Transverse colon (tissue), 4 donors: Measurements from ENCODE around the gene KRT71. TPM values are rescaled to one million over a fixed set of nuclear protein-coding genes. Genes with fewer than 3 reads are reported as not detected.

Experiments used
- DNase-seq: peaks from one replicate; pipeline ENCODE4 v3.0.0-alpha.2; 2019
- H3K27ac ChIP-seq, 4 donors: fragments of 200-600 bp; sonication (generic); 2 replicates each; pipeline ENCODE4 v1.5.1; 2016 to 2018; ENCODE audit warnings: inconsistent platforms in 4 of 4
- H3K27me3 ChIP-seq: fragments of 200-600 bp; sonication (generic); 2 replicates; pipeline ENCODE4 v1.5.1; 2017; ENCODE audit warnings: inconsistent platforms
- H3K36me3 ChIP-seq, 4 donors: fragments of 200-600 bp; sonication (generic); 2 replicates each; pipeline ENCODE4 v1.5.1; 2017 to 2019; ENCODE audit warnings: inconsistent platforms in 4 of 4
- H3K4me1 ChIP-seq, 4 donors: fragments of 200-600 bp; sonication (generic); 2 replicates each; pipeline ENCODE4 v1.5.1; 2017 to 2020; ENCODE audit warnings: inconsistent platforms in 4 of 4
- H3K4me3 ChIP-seq, 4 donors: fragments of 200-600 bp; sonication (generic); 1 replicate in 1 of 4; 2 replicates in 3 of 4; pipeline versions ENCODE4 v1.5.1 to v1.6.1; 2017 to 2019; ENCODE audit warnings: inconsistent platforms in 4 of 4
- H3K9me3 ChIP-seq, 2 donors: fragments of 200-600 bp; sonication (generic); 2 replicates each; pipeline ENCODE4 v1.5.1; 2017 to 2019; ENCODE audit warnings: inconsistent platforms in 2 of 2
- EP300 ChIP-seq: sonication (generic); formaldehyde crosslinking; IDR thresholded peaks from one replicate; pipeline ENCODE4 v1.6.1; 2017; ENCODE audit warnings: antibody characterized with exemption, low read depth
- POLR2A ChIP-seq: fragments of 450-650 bp; IDR thresholded peaks from one replicate; pipeline ENCODE4 v1.6.1; 2016; ENCODE audit warnings: antibody characterized with exemption, mild to moderate bottlenecking, moderate library complexity
- POLR2AphosphoS5 ChIP-seq, 3 donors: sonication (generic); formaldehyde crosslinking; IDR thresholded peaks; one replicate each; pipeline ENCODE4 v1.6.1; 2016; ENCODE audit warnings: antibody characterized with exemption in 3 of 3
- WGBS, 2 donors: methylation state at CpG; one replicate each; pipeline ENCODE4 v1.1.5; 2018; ENCODE audit warnings: low coverage in 1 of 2; 5-methylcytosine and 5-hydroxymethylcytosine counted together
- in situ Hi-C, 4 donors: fragments of 200-750 bp; cut with MboI; loops; one replicate each; pipeline versions ENCODE4 v1.15.0 to v1.15.1; 2017; ENCODE audit warnings: low sequenced_read_pairs in 3 of 4, low pct_ligation_motif_present in 1 of 4, low pct_unique_long_range_greater_than_20kb in 1 of 4
- intact Hi-C: fragments of 100-400 bp; cut with DNase I; formaldehyde crosslinking; loops from one replicate; pipeline ENCODE4 v1.15.1; 2023; ENCODE audit warnings: low total_unique reads
- total RNA-seq, 4 donors: library from RNA; depleted of rRNA; stranded (reverse); fragments of >200 nt; gene quantifications; one replicate each; pipeline ENCODE4 v1.1.0, GENCODE V29; 2016
- TF ChIP-seq, protein P1 (sequence below), 5 experiments: fragments of 200-600 bp in 3 of 5; fragments of 450-650 bp in 2 of 5; sonication (generic) in 3 of 5; IDR thresholded peaks; 1 replicate in 2 of 5; 2 replicates in 3 of 5; pipeline ENCODE4 v1.5.1; 2016 to 2017; ENCODE audit warnings: antibody characterized with exemption in 5 of 5, inconsistent platforms in 3 of 5, mild to moderate bottlenecking in 2 of 5, moderate library complexity in 1 of 5

KRT71 gene
- total RNA-seq, 4 donors from 2014 or later: not detected

DNA sequence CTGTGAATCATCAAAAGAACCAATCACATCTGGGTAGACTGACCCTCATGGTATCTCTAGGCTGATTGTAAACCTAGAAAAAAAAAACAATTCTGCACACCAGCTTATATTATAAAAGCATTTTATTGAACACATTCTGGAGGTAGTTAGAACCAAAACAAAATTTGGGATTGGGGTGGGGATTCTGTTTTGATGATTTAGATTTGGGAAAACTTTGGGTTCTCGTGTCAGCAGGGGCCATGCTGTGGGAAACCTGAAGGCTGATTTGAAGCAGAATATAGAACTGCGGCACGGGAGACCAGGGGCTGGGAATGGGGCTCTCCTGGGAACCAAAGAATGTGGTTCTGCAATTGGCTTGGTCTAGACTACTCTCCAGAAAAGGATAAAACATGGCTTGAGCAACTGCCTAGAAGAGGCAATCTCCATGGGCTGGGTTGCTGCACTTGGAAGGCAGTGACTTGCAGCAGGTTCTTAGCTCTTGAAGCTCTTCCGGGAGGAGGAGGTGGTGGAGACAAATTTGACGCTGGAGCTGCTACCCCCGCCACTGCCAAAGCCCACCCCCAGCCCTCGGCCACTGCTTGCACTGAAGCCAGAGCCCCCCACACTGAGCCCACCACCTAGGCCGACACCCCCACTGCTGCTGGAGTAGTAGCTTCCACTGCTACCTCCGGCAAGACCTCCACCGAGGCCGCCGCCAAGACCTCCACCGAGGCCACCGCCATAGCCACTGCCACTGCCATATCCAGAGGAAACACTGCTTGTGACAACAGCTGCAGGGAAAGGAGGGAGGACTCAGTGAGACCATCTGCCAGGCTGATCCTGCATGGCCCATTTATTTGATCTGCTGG, 38.2 kb downstream of the KRT71 start:
- in situ Hi-C loops (no loop called here), intact Hi-C loops (loop anchor here (10.0 kb wide), 1 partner anchor 140 kb away; no protein-coding TSS in a partner anchor)
- Histone ChIP-seq H3K4me1 (no peaks in the 10 kb centered on the region), H3K27ac (no peak overlapping the region), H3K9me3 (peaks cover 0 to 9% of the 10 kb centered on the region in 2 donors), H3K27me3 (peaks cover 8% of the 10 kb centered on the region), H3K36me3 (no peaks in the 10 kb centered on the region), H3K4me3 (no peak overlapping the region)
- WGBS, 2 donors: 87 to 95% methylated on average over 3 to 14 of the region's 14 CpGs
- DNase-seq: no peak
- TF ChIP-seq POLR2AphosphoS5 (IDR thresholded peaks at IDR 0.05) (no peak), POLR2A (no peak), EP300 (no peak)
- TF ChIP-seq, protein P1, sequence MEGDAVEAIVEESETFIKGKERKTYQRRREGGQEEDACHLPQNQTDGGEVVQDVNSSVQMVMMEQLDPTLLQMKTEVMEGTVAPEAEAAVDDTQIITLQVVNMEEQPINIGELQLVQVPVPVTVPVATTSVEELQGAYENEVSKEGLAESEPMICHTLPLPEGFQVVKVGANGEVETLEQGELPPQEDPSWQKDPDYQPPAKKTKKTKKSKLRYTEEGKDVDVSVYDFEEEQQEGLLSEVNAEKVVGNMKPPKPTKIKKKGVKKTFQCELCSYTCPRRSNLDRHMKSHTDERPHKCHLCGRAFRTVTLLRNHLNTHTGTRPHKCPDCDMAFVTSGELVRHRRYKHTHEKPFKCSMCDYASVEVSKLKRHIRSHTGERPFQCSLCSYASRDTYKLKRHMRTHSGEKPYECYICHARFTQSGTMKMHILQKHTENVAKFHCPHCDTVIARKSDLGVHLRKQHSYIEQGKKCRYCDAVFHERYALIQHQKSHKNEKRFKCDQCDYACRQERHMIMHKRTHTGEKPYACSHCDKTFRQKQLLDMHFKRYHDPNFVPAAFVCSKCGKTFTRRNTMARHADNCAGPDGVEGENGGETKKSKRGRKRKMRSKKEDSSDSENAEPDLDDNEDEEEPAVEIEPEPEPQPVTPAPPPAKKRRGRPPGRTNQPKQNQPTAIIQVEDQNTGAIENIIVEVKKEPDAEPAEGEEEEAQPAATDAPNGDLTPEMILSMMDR (IDR thresholded peaks at IDR 0.05): no peak

DNA sequence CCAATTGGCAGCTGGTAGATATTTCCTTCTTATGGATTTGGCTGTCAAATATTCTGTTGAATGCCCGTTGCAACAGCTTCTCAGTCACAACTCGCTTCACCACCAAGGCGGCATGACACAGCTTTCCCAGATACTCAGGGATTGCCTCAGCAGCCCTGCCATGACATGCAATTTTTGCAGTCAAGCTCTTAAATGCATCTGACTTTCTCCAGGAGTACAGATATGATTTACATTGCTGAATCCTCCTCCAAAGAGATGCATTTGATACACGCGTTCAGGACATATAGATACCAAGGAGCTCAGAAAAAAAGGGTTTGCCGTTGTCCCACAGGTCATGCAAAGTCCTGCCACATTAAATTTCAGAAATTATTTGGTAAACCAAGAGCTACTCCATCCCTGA, 39.2 kb downstream of the KRT71 start:
- Histone ChIP-seq H3K9me3 (peaks cover 0 to 9% of the 10 kb centered on the region in 2 donors), H3K27me3 (peaks cover 15% of the 10 kb centered on the region), H3K4me3 (no peak overlapping the region), H3K27ac (no peak overlapping the region), H3K4me1 (no peaks in the 10 kb centered on the region), H3K36me3 (no peaks in the 10 kb centered on the region)
- WGBS, 2 donors: 85 to 100% methylated on average over 3 to 6 of the region's 6 CpGs
- TF ChIP-seq EP300 (no peak), POLR2A (no peak), POLR2AphosphoS5 (IDR thresholded peaks at IDR 0.05) (no peak)
- TF ChIP-seq, protein P1 (IDR thresholded peaks at IDR 0.05): no peak
- no peak for DNase-seq
- in situ Hi-C loops (no loop called here), intact Hi-C loops (loop anchor here (10.0 kb wide), 1 partner anchor 139 kb away; no protein-coding TSS in a partner anchor)

DNA sequence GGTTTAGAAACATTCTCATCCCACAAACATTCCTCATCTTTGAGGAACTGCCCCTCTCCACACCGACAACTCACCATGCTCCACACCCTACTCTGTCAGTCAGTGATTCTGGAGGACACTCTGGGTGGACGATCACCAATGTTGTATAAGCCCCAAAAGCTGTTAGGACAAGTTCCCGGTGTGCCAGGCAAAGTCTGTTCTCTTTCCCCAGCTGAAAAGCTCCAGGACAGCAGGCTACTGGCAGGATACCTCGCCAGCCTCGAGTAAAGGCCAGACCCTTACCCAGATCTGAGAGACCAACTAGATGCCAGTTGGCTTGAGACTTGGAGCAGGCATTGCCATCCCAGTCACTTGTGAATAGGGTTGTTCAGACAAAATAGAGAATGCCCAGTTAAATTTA, 44.7 kb downstream of the KRT71 start:
- no peak for DNase-seq
- no peak overlapping the region for H3K27ac ChIP-seq
- H3K9me3 ChIP-seq: peaks cover 0 to 9% of the 10 kb centered on the region in 2 donors
- TF ChIP-seq, protein P1 (IDR thresholded peaks at IDR 0.05): no peak
- no peak for TF ChIP-seq POLR2A
- no peak for TF ChIP-seq POLR2AphosphoS5 (IDR thresholded peaks at IDR 0.05)
- no peak for TF ChIP-seq EP300
- H3K27me3 ChIP-seq: peaks cover 25% of the 10 kb centered on the region
- peaks cover 0 to 3% (median 0%) of the 10 kb centered on the region in 4 donors for H3K4me1 ChIP-seq
- no peak overlapping the region for H3K4me3 ChIP-seq
- intact Hi-C loops (no loop called here), in situ Hi-C loops (loop anchor here in 1 of 4 donors (10.0 kb wide), 1 partner anchor 113 kb away; no protein-coding TSS in a partner anchor)
- 52 to 74% methylated on average over 2 to 5 of the region's 5 CpGs for WGBS, 2 donors
- no peaks in the 10 kb centered on the region for H3K36me3 ChIP-seq

DNA sequence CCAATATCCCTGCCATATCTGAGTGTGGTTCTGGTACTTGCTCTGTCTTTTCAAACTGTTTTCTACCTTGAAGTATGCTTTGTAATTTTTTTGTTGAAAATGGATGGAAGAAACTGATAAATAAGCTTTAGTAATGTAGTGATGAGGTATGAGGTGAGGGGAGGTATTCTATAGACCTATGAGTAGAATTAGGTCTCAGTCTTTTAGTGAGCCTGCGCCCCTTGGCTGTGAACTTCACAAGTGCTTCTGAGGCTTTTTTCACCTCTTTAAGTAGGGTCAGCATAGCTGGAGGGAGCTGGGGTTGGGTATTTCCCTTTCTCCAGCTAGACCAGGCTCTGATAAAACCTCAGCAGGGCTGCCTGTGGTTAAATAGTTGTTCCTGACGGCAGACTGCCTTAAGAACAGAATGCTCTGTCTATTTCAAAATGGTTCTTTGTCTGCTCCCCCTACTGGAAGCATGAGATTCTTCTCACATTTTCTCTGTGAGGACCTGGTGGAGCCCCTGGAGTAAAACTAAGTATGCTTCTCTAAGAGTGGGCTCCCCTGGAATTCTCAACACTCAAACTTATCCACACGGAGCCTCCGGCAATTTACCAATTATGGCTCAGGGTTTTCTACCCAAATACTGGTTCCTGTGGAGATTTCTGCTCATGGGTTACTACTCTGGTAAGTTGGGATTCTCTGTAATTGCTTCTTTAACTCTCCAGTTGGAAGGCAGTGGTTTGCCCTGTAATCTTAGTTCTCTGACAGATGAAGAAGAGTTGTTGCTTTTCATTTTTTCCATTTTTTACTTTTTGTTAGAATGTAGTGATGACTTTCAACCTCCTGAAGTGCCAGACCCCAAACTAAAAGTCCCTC, 45.9 kb downstream of the KRT71 start:
- TF ChIP-seq EP300 (no peak), POLR2A (no peak), POLR2AphosphoS5 (IDR thresholded peaks at IDR 0.05) (no peak)
- TF ChIP-seq, protein P1 (IDR thresholded peaks at IDR 0.05): peak; percentile 47 to 55 (median 52)
- H3K9me3 ChIP-seq: peaks cover 0 to 9% of the 10 kb centered on the region in 2 donors
- peaks cover 25% of the 10 kb centered on the region for H3K27me3 ChIP-seq
- H3K27ac ChIP-seq: no peak overlapping the region
- DNase-seq: no peak
- 34 to 71% methylated on average over 1 to 4 of the region's 4 CpGs for WGBS, 2 donors
- H3K36me3 ChIP-seq: no peaks in the 10 kb centered on the region
- H3K4me1 ChIP-seq: peaks cover 0 to 3% (median 0%) of the 10 kb centered on the region in 4 donors
- in situ Hi-C loops (loop anchor here in 1 of 4 donors (10.0 kb wide), 1 partner anchor 112 kb away; no protein-coding TSS in a partner anchor), intact Hi-C loops (no loop called here)
- no peak overlapping the region for H3K4me3 ChIP-seq
